Osteoblast (primary cell): ENCODE measurements around the gene GPX6. TPM values are rescaled to one million over a fixed set of nuclear protein-coding genes. Genes with fewer than 3 reads are reported as not detected.

Experiments
- DNase-seq: peaks from one replicate; pipeline ENCODE4 v3.0.0; 2011; ENCODE audit warnings: low spot score, mixed read lengths; ENCODE audit not compliant: insufficient read length; ENCODE audit errors: missing footprints
- H2AFZ ChIP-seq: 2 replicates; pipeline ENCODE4 v1.6.0; 2011; ENCODE audit warnings: mild to moderate bottlenecking, low read length
- H3K27ac ChIP-seq: 2 replicates; pipeline ENCODE4 v1.5.1; 2011; ENCODE audit warnings: mild to moderate bottlenecking, low read depth, low read length, moderate library complexity
- H3K27me3 ChIP-seq: 2 replicates; pipeline ENCODE4 v1.6.0; 2012; ENCODE audit warnings: mild to moderate bottlenecking, control low read depth, inconsistent platforms, low read length, moderate library complexity; ENCODE audit not compliant: insufficient read depth
- H3K36me3 ChIP-seq: 2 replicates; pipeline ENCODE4 v1.5.1; 2011; ENCODE audit warnings: mild to moderate bottlenecking, low read length, control low read depth, moderate library complexity; ENCODE audit not compliant: insufficient read depth
- H3K4me1 ChIP-seq: 2 replicates; pipeline ENCODE4 v1.5.1; 2011; ENCODE audit warnings: mild to moderate bottlenecking, low read length, control low read depth, moderate library complexity; ENCODE audit not compliant: insufficient read depth
- H3K4me2 ChIP-seq: 2 replicates; pipeline ENCODE4 v1.6.0; 2011; ENCODE audit warnings: mild to moderate bottlenecking, low read length; ENCODE audit not compliant: insufficient read depth
- H3K4me3 ChIP-seq: fragments of 200-600 bp; sonication (generic); 3 replicates; pipeline ENCODE4 v1.5.1; 2012; ENCODE audit warnings: mild to moderate bottlenecking, low read length, inconsistent platforms; ENCODE audit not compliant: insufficient read depth
- H3K79me2 ChIP-seq: 2 replicates; pipeline ENCODE4 v1.6.0; 2012; ENCODE audit warnings: mild to moderate bottlenecking, low read length, control low read depth, inconsistent platforms; ENCODE audit not compliant: insufficient read depth
- H3K9me3 ChIP-seq: 2 replicates; pipeline ENCODE4 v1.5.1; 2011; ENCODE audit warnings: low read depth, low read length, control low read depth
- H4K20me1 ChIP-seq: 2 replicates; pipeline ENCODE4 v1.6.0; 2012; ENCODE audit warnings: mild to moderate bottlenecking, low read length, control low read depth; ENCODE audit not compliant: insufficient read depth
- total RNA-seq: library from RNA; depleted of rRNA; stranded (reverse); fragments of >200 nt; gene quantifications from 2 replicates; pipeline ENCODE4 v1.2.3, GENCODE V29; 2012
- TF ChIP-seq, protein P1 (sequence below): IDR thresholded peaks from 2 replicates; pipeline ENCODE4 v1.5.1; 2011; ENCODE audit warnings: mild to moderate bottlenecking, low read depth, low read length, moderate library complexity; ENCODE audit errors: extremely low read depth

The GPX6 gene
- total RNA-seq, 1 donor = not detected

DNA sequence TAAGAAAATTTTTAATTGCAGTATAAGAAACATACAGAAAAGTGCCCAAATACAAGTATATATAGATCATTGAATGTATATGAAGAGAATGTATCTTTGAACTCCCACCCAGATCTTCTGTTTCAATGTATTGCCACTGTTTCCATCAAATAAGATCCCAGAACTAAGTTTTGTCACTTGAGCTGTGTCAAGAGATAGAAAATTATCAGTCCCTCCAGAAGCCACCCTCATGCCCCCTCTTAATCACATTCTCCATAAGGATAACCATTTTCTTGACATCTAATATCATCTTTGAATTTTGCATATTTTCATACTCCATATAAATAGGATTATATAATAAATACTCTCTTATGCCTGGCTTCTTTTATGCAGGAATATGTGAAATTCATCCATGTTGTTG is 30.4 kb upstream of the GPX6 start:
- DNase-seq = no peak
- no peaks in the 10 kb centered on the region for H4K20me1 ChIP-seq
- no peaks in the 10 kb centered on the region for H3K36me3 ChIP-seq
- no peaks in the 10 kb centered on the region for H3K4me1 ChIP-seq
- no peak overlapping the region for H3K27ac ChIP-seq
- H2AFZ ChIP-seq = no peak overlapping the region
- no peaks in the 10 kb centered on the region for H3K9me3 ChIP-seq
- no peaks in the 10 kb centered on the region for H3K79me2 ChIP-seq
- TF ChIP-seq, protein P1, sequence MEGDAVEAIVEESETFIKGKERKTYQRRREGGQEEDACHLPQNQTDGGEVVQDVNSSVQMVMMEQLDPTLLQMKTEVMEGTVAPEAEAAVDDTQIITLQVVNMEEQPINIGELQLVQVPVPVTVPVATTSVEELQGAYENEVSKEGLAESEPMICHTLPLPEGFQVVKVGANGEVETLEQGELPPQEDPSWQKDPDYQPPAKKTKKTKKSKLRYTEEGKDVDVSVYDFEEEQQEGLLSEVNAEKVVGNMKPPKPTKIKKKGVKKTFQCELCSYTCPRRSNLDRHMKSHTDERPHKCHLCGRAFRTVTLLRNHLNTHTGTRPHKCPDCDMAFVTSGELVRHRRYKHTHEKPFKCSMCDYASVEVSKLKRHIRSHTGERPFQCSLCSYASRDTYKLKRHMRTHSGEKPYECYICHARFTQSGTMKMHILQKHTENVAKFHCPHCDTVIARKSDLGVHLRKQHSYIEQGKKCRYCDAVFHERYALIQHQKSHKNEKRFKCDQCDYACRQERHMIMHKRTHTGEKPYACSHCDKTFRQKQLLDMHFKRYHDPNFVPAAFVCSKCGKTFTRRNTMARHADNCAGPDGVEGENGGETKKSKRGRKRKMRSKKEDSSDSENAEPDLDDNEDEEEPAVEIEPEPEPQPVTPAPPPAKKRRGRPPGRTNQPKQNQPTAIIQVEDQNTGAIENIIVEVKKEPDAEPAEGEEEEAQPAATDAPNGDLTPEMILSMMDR = no peak
- H3K27me3 ChIP-seq = no peaks in the 10 kb centered on the region
- no peak overlapping the region for H3K4me3 ChIP-seq
- H3K4me2 ChIP-seq = no peak overlapping the region

DNA sequence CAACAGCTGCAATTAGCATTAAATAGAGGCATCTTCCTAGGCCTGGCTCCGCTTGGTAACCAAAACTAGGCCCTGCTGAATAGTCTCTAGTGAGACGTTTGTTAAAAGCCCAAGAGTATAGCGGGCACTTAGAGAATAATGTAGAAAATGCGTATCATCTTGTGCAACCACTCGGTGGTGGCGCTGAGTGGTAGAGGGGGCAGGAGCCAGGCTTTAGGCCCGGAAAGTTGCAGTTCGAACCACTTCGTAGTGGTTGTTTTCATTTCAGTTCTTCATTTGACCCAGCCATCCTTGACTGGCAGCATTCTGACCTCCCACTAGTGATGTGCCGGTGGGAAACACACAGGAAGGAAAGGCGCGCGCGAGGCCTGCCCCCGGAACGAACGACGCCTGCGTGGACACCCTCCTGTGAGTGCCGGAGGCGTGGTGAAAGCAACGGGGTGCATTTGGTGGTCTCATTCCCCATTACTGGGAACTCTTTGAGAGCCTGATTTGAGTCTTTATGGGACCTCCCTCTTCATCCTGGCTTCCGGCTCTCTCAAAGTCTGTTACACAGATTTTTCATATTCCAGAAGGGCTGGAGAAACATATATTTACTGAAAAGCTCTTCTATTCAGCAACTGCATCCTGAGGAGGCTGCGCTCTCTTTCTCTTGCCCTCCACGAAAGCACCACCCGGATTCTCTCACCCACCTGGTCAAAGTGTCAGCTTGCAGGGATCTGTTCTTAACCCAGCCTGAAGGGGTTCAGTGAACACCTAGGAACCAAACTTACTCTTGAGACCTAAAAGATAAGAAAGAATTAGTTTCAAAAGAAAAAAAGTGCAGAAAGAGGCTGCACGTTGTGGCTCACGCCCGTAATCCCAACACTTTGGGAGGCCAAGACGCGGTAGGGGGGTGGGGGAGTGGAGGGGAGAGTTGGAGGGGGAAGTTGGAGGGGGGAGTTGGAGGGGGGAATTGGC is 28.3 kb upstream of the GPX6 start:
- peak; percentile 41 for DNase-seq
- Histone ChIP-seq H3K4me2 (peak overlapping the region; percentile 72), H3K9me3 (no peaks in the 10 kb centered on the region), H3K79me2 (no peaks in the 10 kb centered on the region), H4K20me1 (no peaks in the 10 kb centered on the region), H3K36me3 (no peaks in the 10 kb centered on the region), H3K4me1 (no peaks in the 10 kb centered on the region), H2AFZ (peak overlapping the region; percentile 85), H3K27ac (no peak overlapping the region), H3K27me3 (no peaks in the 10 kb centered on the region), H3K4me3 (peak overlapping the region; percentile 64)
- TF ChIP-seq, protein P1 = no peak

DNA sequence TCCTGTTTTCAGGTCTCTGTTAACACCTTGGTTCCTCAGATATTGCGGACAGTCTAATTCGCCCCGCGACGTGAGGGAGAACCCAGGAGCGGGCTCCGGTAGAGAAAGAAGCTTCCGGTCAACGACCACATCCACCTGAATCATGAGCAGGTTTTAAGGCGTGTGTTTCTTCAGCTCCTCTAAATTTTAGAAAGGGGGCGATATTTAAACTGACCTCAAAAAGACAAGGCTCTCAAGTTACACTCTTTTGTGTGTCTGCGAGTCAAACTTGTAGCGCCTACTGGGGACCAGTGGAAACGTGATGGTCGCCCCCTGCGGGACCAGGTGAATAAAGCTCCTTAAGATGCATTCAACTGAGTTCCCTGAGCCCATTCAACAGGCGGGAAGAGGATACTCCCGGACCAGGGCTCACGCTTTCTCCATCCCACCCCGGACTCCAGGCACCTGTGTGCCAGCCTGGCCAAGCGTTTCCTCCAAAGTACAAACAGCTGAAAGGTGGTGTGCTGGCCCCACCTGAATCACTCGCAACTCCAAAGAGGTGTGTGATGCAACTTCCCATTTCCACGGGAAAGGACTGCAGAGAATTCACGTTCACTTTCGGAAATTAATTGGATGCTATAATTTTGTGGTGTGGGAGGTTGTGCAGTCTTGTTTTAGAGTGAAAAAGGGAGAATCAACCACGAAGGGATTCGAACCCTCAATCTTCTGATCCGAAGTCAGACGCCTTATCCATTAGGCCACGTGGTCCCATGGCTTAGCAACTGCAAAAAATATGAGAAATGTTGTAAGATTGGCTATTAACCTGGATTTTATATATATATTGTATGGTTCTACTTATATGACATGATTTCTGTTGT is 27.1 kb upstream of the GPX6 start:
- H3K4me1 ChIP-seq = no peaks in the 10 kb centered on the region
- no peaks in the 10 kb centered on the region for H3K79me2 ChIP-seq
- H3K4me3 ChIP-seq = peak overlapping the region; percentile 40
- TF ChIP-seq, protein P1 = peak; percentile 38
- H3K27me3 ChIP-seq = no peaks in the 10 kb centered on the region
- no peaks in the 10 kb centered on the region for H3K36me3 ChIP-seq
- DNase-seq = peak; percentile 86
- H3K4me2 ChIP-seq = peak overlapping the region; percentile 72
- peak overlapping the region; percentile 24 for H2AFZ ChIP-seq
- no peak overlapping the region for H3K27ac ChIP-seq
- no peaks in the 10 kb centered on the region for H4K20me1 ChIP-seq
- no peaks in the 10 kb centered on the region for H3K9me3 ChIP-seq
